ENCODE results near the gene PLCL1.

GRCh38 chr2:198000417-198000816 is 196.0 kb downstream of the PLCL1 start:
- TF ChIP-seq CTCF (conservative IDR thresholded peaks at IDR 0.05) = no peak
- TF ChIP-seq EZH2 (IDR thresholded peaks at IDR 0.05; ENCODE audit: low read depth) = no peak

Measured in PC-9 (cell line).